Subcutaneous abdominal adipose tissue (tissue), 5 donors: Measurements from ENCODE around the gene CNP.
"Not testable (repeated sequence)": the region's sequence is repeated elsewhere in the genome, so short reads cannot be mapped to it uniquely, and the experiment has no call there.

Experiments
- H3K27ac ChIP-seq: one replicate; pipeline ENCODE4 v1.7.0; 2013; ENCODE audit warnings: low read depth, mild to moderate bottlenecking, inconsistent platforms, low read length, moderate library complexity
- H3K27me3 ChIP-seq, 5 donors: one replicate each; pipeline ENCODE4 v1.7.0; 2013; ENCODE audit warnings: low read length in 5 of 5, inconsistent platforms in 1 of 5; ENCODE audit not compliant: control insufficient read depth in 5 of 5, insufficient read depth in 4 of 5
- H3K36me3 ChIP-seq, 5 donors: one replicate each; pipeline ENCODE4 v1.7.0; 2013; ENCODE audit warnings: low read length in 5 of 5; ENCODE audit not compliant: control insufficient read depth in 5 of 5, insufficient read depth in 5 of 5
- H3K4me1 ChIP-seq, 5 donors: one replicate each; pipeline ENCODE4 v1.7.0; 2013; ENCODE audit warnings: low read length in 5 of 5, mild to moderate bottlenecking in 3 of 5, moderate library complexity in 1 of 5; ENCODE audit not compliant: control insufficient read depth in 5 of 5, insufficient read depth in 5 of 5
- H3K4me3 ChIP-seq, 5 donors: one replicate each; pipeline ENCODE4 v1.7.0; 2013; ENCODE audit warnings: low read length in 5 of 5, low read depth in 1 of 5
- H3K9ac ChIP-seq, 5 donors: one replicate each; pipeline ENCODE4 v1.7.0; 2013; ENCODE audit warnings: low read length in 5 of 5, mild to moderate bottlenecking in 4 of 5, moderate library complexity in 3 of 5
- H3K9me3 ChIP-seq, 5 donors: one replicate each; pipeline ENCODE4 v1.7.0; 2013; ENCODE audit warnings: low read length in 5 of 5; ENCODE audit not compliant: control insufficient read depth in 5 of 5
- donor health status: healthy.
- donor health status: healthy.
- donor health status: healthy.
- donor health status: healthy.
- donor health status: healthy.

The CNP gene

GRCh38 chr17:41928693-41929251 is 37.8 kb upstream of the CNP start:
- no peaks in the 10 kb centered on the region for H3K27me3 ChIP-seq
- no peaks in the 10 kb centered on the region for H3K9me3 ChIP-seq
- H3K9ac ChIP-seq = no peak overlapping the region
- H3K4me3 ChIP-seq = no peak overlapping the region
- H3K27ac ChIP-seq = no peak overlapping the region
- H3K36me3 ChIP-seq = no peaks in the 10 kb centered on the region
- peaks cover 0 to 34% (median 11%) of the 10 kb centered on the region in 5 donors for H3K4me1 ChIP-seq

GRCh38 chr17:41930009-41930832 is 36.4 kb upstream of the CNP start, which contains the start of gene ODAD4:
Gene ODAD4, plus strand, starts transcription at chr17:41930617. Its CDS starts 107 bp downstream, at chr17:41930724.
- Histone ChIP-seq H3K27me3 (no peaks in the 10 kb centered on the region), H3K4me1 (peaks cover 0 to 34% (median 11%) of the 10 kb centered on the region in 5 donors), H3K9ac (peak within 1 kb of the TSS; percentile 51 to 77 (median 68)), H3K27ac (peak within 1 kb of the TSS; percentile 59), H3K9me3 (no peaks in the 10 kb centered on the region), H3K4me3 (peak within 1 kb of the TSS; percentile 68 to 93 (median 77)), H3K36me3 (no peaks in the 10 kb centered on the region)

DNA sequence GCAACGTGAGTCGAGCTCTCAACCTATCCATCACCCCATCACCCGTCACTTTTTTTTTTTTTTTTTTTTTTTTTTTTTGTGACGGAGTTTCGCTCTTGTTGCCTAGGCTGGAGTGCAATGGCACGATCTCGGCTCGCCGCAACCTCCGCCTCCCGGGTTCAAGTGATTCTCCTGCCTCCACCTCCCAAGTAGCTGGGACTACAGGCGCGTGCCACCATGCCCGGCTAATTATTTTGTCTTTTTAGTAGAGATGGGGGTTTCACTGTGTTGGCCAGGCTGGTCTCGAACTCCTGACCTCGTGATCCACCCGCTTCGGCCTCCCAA is 35.8 kb upstream of the CNP start:
- H3K4me3 ChIP-seq = peak overlapping the region; percentile 68 to 85 (median 77)
- H3K9ac ChIP-seq, H3K9me3 ChIP-seq, H3K27ac ChIP-seq, H3K27me3 ChIP-seq, H3K36me3 ChIP-seq: not testable (repeated sequence)
- peaks cover 0 to 34% (median 11%) of the 10 kb centered on the region in 5 donors for H3K4me1 ChIP-seq

GRCh38 chr17:41931715-41932114 is 34.9 kb upstream of the CNP start:
- not testable (repeated sequence) for H3K9ac ChIP-seq, H3K4me3 ChIP-seq, H3K36me3 ChIP-seq, H3K27ac ChIP-seq, H3K27me3 ChIP-seq, H3K9me3 ChIP-seq
- H3K4me1 ChIP-seq = peaks cover 0 to 34% (median 11%) of the 10 kb centered on the region in 5 donors

DNA sequence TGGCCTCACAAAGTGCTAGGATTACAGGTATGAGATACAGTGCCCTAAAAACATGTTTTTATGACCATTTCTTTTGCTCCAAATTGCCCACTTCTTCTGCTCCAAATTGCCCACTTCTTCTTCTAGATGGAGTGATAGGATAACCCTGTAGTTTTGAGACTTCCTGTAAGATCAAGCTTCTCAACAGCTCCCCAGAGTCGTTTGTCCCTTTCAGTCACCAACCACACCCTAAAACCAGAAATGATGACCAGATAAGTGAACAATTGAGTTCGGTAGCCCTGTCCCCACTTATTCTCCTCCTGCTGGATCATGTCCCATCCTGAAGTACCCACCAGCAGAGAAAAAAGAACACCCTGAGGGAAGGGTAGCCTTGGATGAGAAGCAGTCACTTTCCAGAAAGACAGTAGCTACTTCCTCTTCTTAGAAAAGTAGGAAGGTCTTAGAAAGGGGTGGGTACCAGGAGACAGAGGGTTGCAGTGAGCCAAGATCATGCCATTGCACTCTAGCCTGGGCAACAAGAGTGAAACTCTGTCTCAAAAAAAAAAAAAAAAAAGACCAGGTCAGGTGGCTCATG is 33.7 kb upstream of the CNP start:
- no peak overlapping the region for H3K9ac ChIP-seq
- no peaks in the 10 kb centered on the region for H3K36me3 ChIP-seq
- H3K27me3 ChIP-seq = no peaks in the 10 kb centered on the region
- H3K27ac ChIP-seq = no peak overlapping the region
- H3K4me3 ChIP-seq = no peak overlapping the region
- peaks cover 0 to 40% (median 14%) of the 10 kb centered on the region in 5 donors for H3K4me1 ChIP-seq
- no peaks in the 10 kb centered on the region for H3K9me3 ChIP-seq

DNA sequence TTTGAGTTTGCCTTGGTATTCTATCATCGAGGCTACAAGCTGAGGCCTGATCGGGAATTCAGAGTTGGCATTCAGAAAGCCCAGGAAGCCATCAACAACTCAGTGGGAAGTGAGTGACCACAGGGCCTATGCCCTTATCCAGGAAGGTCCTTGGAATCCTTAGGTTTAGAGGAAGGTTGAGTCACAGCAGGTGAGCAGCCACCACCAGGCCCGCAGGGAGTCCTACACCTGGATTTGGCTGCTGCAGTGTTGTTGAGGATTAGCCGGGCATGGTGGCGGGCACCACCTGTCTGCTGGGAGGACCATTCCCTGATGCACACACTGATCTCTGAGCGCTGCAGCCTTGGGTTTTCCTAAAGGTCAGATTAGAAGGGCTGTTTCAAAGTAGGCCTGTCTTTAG is 31.0 kb upstream of the CNP start:
- no peaks in the 10 kb centered on the region for H3K27me3 ChIP-seq
- H3K27ac ChIP-seq = no peak overlapping the region
- H3K4me3 ChIP-seq = no peak overlapping the region
- no peaks in the 10 kb centered on the region for H3K36me3 ChIP-seq
- H3K9me3 ChIP-seq = no peaks in the 10 kb centered on the region
- peaks cover 0 to 55% (median 26%) of the 10 kb centered on the region in 5 donors for H3K4me1 ChIP-seq
- H3K9ac ChIP-seq = no peak overlapping the region

DNA sequence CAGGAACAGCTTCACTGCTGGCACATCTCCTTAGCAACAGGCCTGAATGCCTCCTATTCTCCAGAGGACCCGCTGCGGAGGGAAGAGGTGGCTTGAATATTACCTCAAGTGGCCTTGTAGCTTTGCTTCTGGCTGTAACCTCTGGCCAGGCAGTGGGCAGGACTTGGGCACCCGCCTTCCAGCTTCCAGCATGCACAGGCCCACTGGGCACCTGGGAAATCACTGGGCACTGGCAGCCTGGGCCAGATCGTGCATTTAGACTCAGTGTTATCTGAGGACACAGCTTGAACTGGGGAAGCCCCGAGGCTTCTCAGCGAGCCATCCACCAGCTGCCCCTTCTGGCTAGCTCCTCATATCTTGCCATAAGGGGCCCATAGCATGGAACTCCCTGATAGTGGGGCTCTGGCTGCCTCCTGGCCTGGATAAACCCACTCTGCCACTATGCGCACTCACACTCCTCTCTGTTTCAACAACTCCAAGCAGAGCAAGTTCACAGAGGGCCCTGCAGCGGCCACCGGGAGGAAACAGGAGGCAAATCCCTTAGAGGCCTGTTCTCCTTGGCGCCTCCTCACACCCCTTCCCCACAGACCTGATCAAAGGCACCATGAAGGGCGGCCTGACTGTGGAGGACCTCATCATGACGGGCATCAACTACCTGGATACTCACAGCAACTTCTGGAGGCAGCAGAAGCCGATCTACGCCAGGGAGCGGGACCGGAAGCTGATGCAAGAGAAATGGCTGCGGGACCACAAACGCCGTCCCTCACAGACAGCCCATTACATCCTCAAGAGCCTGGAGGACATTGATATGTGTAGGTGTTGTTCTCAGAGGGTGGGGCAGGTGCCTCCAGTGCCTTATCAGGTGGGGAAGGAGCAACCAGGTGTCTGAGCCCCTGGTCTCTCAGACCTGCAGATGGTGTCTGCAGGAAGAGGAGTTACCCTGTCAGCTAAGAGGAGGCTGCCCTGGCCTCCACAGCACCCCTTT is 28.3 kb upstream of the CNP start:
- Histone ChIP-seq H3K9me3 (no peaks in the 10 kb centered on the region), H3K27me3 (no peaks in the 10 kb centered on the region), H3K36me3 (no peaks in the 10 kb centered on the region), H3K9ac (peak overlapping the region in 2 of 5 donors; percentile 17 to 43), H3K4me1 (peaks cover 0 to 32% (median 25%) of the 10 kb centered on the region in 5 donors), H3K27ac (peak overlapping the region; percentile 63), H3K4me3 (no peak overlapping the region)

DNA sequence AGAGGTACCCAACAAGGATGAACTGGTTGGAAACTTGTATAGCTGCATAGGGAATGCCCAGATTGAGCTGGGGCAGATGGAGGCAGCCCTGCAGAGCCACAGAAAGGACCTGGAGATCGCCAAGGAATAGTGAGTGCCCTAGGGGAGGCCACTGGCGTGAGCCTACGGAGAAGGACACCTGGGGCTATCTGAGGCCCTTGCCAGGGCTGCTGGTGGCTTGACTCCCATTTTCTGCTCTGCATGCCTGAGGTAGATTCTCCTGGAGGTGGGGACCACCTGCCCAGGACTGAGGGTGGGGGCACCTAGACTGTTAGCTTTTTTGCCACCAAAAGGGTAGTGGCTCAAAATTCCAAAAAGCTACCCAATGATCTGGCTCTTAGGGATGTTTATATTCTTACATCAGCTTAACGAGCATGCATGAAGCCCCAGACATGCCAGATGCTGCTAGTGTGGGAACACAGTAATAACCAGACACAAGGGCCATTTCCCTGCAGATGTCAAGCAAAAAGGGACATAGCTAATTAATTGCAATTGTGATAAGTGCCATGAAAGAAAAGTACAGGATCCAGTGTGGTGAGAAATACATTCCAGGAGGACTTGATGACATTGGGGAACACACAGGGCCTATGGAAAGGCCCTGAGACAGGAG is 27.4 kb upstream of the CNP start:
- H3K27ac ChIP-seq = no peak overlapping the region
- no peak overlapping the region for H3K4me3 ChIP-seq
- no peak overlapping the region for H3K9ac ChIP-seq
- H3K4me1 ChIP-seq = peaks cover 0 to 32% (median 25%) of the 10 kb centered on the region in 5 donors
- no peaks in the 10 kb centered on the region for H3K36me3 ChIP-seq
- H3K27me3 ChIP-seq = no peaks in the 10 kb centered on the region
- no peaks in the 10 kb centered on the region for H3K9me3 ChIP-seq

- Histone ChIP-seq H3K9me3 (no peaks in the 10 kb centered on the region), H3K4me1 (peaks cover 0 to 33% (median 25%) of the 10 kb centered on the region in 5 donors), H3K4me3 (no peak overlapping the region), H3K36me3 (no peaks in the 10 kb centered on the region), H3K27me3 (no peaks in the 10 kb centered on the region), H3K27ac (no peak overlapping the region), H3K9ac (no peak overlapping the region)
Observed at GRCh38 chr17:41939693-41940090, 26.9 kb upstream of the CNP start.
